A549 treated with RU486 at 1 μM for 4 hours (cell line): ENCODE data around the gene FBXO47. TPM values are rescaled to one million over a fixed set of nuclear protein-coding genes. Genes with fewer than 3 reads are reported as not detected.

ENCODE experiments used
- total RNA-seq: library from RNA; stranded (reverse); fragments of 200-300 nt; extraction: Qiagen RNA extraction; gene quantifications from 5 replicates; pipeline ENCODE4 v1.2.3, GENCODE V29; 2022; ENCODE audit warnings: low read depth

FBXO47 gene
- not detected in 5 replicates for total RNA-seq

GRCh38 chr17:38967290-38967738 lies at the start of gene FBXO47:
TSS of gene FBXO47 (minus strand) at chr17:38967403. CDS start at chr17:38963025, 4,378 bp downstream.

GRCh38 chr17:38925263-38925995 lies 41.8 kb downstream of the FBXO47 start, which contains the start of gene LASP1NB:
TSS of gene LASP1NB (plus strand) at chr17:38925614.

Other genes starting within 250 kb of the FBXO47 start
- 52.6 to 106 TPM (median 90.7 TPM) in 5 replicates for gene CISD3, start 237.1 kb downstream of the FBXO47 start, total RNA-seq
- 33.9 to 64.1 TPM (median 57.3 TPM) in 5 replicates for gene PCGF2, start 219.1 kb downstream of the FBXO47 start, total RNA-seq
- 331 to 501 TPM (median 436 TPM) in 5 replicates for gene PSMB3, start 214.7 kb downstream of the FBXO47 start, total RNA-seq
- gene PIP4K2B, start 167.8 kb downstream of the FBXO47 start, total RNA-seq: 34.0 to 42.2 TPM (median 38.8 TPM) in 5 replicates
- gene CWC25, start 142.1 kb downstream of the FBXO47 start, total RNA-seq: 22.5 to 25.5 TPM (median 22.7 TPM) in 5 replicates
- 2,582 to 3,048 TPM (median 2,606 TPM) in 5 replicates for gene RPL23, start 113.7 kb downstream of the FBXO47 start, total RNA-seq
- gene LASP1, start 97.3 kb downstream of the FBXO47 start, total RNA-seq: 245 to 270 TPM (median 262 TPM) in 5 replicates
- 0.09 to 0.86 TPM (median 0.37 TPM) in 4 of 5 replicates, not detected in the other for gene PLXDC1, start 184.2 kb upstream of the FBXO47 start, total RNA-seq
- not detected in 5 replicates for gene ARL5C, start 198.8 kb upstream of the FBXO47 start, total RNA-seq
- gene CACNB1, start 230.3 kb upstream of the FBXO47 start, total RNA-seq: 4.5 to 5.5 TPM (median 5.2 TPM) in 5 replicates
- gene RPL19, start 232.9 kb upstream of the FBXO47 start, total RNA-seq: 3,980 to 4,440 TPM (median 4,050 TPM) in 5 replicates